GOT3 (cell line): ENCODE data around the gene CCL11.
"Not testable (repeated sequence)": the region's sequence is repeated elsewhere in the genome, so short reads cannot be mapped to it uniquely, and the experiment has no call there.

Source experiments
- DNase-seq: peaks from one replicate; lab custom pipeline; 2025; ENCODE audit warnings: mixed read lengths; lab: John Stamatoyannopoulos, UW

CCL11 gene

DNA sequence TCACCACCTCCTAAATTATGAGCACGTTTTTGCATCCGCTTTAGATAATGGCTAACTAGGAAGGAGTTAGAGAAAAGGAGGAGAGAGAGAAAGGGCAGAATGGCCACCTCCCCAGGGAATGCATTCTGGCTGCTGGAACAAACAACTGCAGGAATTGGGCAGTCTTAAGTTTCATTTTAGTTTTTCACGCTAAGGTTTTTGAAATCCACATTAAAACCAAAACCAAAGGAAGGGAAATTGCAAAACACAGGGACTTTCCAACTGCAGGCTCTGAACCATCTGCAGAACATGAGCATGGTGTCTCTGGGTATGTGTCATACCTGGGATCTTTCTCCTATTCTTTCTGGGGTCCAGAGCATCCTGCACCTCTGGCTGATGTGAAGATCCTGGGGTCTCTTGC is 21.6 kb downstream of the CCL11 start:
- no peak for DNase-seq

DNA sequence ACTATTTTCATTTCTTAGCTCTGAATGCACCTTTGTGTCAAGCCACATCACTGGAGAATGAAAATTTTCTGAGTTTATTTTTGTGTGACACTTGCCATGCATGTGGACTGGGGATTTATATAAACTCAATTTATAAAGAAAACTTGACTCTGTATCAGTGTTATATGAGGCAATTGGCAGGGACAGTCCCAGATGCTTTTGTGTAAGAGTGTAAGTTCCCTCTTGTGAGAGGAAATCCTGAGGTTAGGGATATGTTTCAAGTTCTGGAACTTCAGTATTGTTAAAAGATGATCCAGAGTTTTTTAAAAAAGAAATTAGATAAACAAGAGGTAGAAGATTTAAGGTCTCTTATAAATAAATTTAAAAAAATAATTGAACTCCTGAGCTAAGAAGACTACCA is 22.8 kb downstream of the CCL11 start:
- DNase-seq, result no peak

DNA sequence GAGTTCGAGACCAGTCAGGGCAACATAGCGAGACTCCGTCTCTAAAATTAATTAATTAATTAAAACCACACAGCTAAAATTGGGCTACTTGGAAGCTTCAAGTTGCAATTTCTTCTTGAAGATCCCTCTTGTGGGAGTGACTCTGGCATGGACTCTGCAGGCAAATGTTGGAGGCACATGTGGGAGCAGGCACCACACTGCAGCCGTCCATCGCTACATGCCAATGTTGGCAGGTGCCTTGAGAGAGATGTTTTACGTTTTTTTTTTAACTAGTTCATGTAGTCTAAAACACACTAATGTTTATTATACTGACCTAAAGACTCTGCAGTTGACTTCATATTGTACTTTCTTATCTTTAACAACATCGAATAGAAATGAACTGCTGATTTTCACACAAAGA is 25.7 kb downstream of the CCL11 start:
- DNase-seq, result no peak

DNA sequence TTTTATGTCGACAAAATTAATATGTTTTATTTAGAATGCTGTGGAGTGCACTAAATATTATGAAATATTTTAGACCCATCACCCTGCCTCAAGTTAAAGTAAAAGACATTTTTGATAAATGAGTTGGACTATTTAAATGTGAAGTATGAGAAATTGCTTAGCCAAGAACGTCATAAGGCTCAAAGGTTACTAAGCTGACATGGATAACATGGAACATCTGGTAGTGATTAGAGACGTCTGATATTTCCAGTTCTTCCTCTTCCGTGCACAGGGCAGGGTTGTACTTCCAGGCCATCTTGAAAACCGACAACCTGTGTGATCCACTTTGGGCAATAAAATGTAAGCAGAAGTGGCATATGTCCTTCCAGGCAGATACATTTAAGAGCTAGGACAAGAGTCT is 26.5 kb downstream of the CCL11 start:
- DNase-seq, result no peak

DNA sequence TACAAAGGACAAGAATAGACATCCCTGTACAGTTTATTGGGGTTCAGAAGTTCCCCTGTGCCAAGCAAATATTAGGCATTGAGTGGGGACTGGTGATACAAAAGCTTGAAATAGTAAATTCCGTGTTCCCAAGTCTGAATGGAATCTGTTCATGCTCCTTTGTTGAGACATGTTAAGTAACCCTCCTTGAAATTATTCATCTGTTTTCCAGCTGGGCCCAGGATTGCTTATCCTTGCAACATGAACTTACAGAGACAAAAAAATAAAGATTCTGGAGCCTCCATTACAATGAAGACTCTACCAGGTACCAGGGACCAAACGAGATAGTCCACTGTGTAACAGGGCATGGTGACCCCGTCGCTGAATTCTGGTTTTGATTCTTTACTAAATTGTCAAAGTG is 27.6 kb downstream of the CCL11 start:
- no peak for DNase-seq

DNA sequence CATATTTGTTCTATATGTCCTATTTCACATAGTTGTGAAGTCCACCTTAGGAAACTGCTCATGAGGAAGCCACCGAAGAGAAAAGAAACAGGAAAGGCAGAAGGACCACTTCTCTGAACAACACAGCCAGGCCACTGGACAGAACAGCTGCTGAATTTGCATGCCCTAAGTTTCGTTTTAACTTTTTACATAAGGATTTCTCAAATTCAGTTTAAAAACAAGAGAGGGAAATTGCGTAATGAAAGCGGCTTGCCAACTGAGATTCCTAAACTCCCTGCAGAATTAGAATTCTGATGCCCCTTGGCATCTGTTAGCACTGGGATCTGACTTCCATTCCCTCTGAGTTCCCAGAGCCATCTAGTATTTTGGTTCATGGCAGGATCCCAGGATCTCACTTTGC is 28.7 kb downstream of the CCL11 start:
- no peak for DNase-seq

DNA sequence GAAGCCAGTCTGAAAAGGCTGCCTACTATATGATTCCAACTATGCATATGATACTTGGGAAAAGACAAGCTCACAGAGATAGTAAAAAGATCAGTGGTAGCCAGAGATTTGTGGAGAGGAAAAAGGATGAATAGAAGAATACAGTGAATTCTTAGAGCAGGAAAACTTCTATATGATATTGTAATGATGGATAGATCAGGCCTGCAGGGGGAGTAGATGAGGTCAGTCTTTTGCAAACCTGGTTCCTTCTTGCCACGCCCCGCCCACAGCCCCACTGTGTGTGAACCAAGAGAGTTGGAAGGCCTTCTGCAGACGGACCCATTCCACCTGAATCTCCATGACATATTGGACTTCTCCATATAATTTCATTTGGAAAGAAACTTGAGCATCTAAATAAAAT is 32.9 kb downstream of the CCL11 start:
- DNase-seq, result no peak

DNA sequence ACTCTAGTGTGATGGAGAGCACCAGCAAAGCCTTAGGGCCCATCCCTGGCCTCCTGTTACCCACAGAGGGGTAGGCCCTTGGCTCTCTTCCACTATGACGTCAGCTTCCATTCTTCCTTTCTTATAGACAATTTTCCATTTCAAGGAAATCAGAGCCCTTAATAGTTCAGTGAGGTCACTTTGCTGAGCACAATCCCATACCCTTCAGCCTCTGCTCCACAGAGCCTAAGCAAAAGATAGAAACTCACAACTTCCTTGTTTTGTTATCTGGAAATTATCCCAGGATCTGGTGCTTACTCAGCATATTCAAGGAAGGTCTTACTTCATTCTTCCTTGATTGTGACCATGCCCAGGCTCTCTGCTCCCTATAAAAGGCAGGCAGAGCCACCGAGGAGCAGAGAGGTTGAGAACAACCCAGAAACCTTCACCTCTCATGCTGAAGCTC is 33.5 kb downstream of the CCL11 start, which contains the start of gene CCL8:
CCL8 (plus strand) TSS at position 397 of the 445 bp plus-strand sequence. CDS start 67 bp downstream, outside the sequence.
- DNase-seq, result no peak

DNA sequence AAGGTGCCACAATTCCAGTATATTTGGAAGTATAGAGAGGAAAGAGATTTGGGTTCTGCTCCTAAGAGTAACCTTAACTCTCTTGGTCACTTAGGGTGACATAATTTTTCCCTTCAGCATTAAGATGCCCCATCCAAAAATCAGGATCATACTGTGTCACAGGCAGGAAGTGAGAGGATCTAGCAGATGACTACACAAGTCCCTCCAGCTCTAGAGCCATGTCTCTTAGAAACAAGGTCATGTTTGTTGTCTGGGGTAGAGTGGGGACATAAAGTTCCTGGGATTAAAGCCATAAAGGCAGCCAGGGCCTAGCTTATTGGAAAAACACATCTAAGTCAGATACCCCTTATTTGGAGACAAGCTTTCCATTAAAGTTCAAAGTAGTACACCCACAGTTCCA is 36.4 kb downstream of the CCL11 start:
- no peak for DNase-seq

DNA sequence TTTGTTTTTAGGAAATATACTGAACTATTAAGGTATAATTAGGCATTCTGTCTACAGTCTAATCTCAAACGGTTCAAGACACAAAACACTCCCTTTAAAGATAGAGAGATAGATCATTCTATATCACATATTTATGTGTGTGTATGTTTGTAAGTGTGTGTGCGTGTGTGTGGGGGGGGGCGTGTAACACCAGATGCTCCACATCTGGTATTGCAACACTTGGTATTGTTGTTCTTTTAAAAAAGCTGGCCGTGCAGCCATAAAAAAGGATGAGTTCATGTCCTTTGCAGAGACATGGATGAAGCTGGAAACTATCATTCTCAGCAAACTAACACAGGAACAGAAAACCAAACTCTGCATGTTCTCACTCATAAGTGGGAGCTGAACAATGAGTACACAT is 42.0 kb downstream of the CCL11 start:
- not testable (repeated sequence) for DNase-seq

DNA sequence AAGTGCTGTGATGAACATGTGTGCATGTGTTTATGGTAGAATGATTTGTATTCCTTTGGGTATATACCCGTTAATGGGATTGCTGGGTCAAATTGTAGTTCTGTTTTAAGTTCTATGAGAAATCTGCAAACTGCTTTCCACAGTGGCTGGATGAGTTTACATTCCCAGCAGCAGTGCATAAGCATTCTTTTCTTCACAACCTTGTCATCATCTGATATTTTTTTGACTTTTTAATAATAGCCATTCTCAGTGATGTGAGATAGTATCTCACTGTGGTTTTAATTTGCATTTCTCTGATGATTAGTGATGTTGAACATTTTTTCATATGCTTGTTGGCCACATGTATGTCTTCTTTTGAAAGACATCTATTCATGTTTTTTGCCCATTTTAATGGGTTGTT is 52.2 kb downstream of the CCL11 start:
- DNase-seq, result no peak
